Activated B cell treated with CpG ODN at 0.5 μM for 24 hours (primary cell): ENCODE data around the gene CTBS. TPM values are rescaled to one million over a fixed set of nuclear protein-coding genes. Genes with fewer than 3 reads are reported as not detected.

ENCODE experiments used
- ATAC-seq: fragments of 200-7000 bp; cut with Tn5 transposase; one replicate; pipeline ENCODE4 v1.10.0; 2021; ENCODE audit warnings: low read depth, mild to moderate bottlenecking, moderate library complexity
- CTCF ChIA-PET: fragments of 350-600 bp; sonication (Branson Sonifier 250); formaldehyde crosslinking; loops from one replicate; lab custom pipeline; 2021; ENCODE audit warnings: antibody characterized with exemption; lab: Charles Lee
- POLR2A ChIA-PET: fragments of 350-600 bp; sonication (Branson Sonifier 250); formaldehyde crosslinking; loops from one replicate; lab custom pipeline; 2021; ENCODE audit warnings: antibody characterized with exemption; lab: Charles Lee
- DNase-seq: peaks from one replicate; pipeline ENCODE4 v3.0.0; 2022
- H3K27ac Mint-ChIP-seq: one replicate; pipeline ENCODE4 v1.8.0; 2020; ENCODE audit warnings: mixed read lengths
- H3K27me3 Mint-ChIP-seq: one replicate; pipeline ENCODE4 v1.8.0; 2021; ENCODE audit warnings: mixed read lengths
- H3K36me3 Mint-ChIP-seq: one replicate; pipeline ENCODE4 v1.8.0; 2021; ENCODE audit warnings: low read depth, mixed read lengths
- H3K4me1 Mint-ChIP-seq: one replicate; pipeline ENCODE4 v1.8.0; 2021; ENCODE audit warnings: mixed read lengths
- H3K4me3 Mint-ChIP-seq: one replicate; pipeline ENCODE4 v1.8.0; 2020; ENCODE audit warnings: mild to moderate bottlenecking, mixed read lengths
- H3K9me3 Mint-ChIP-seq: one replicate; pipeline ENCODE4 v1.8.0; 2020; ENCODE audit warnings: mixed read lengths
- CTCF ChIP-seq: fragments of 200-600 bp; IDR thresholded peaks from one replicate; pipeline ENCODE4 v1.8.0; 2022; ENCODE audit warnings: antibody characterized with exemption, mild to moderate bottlenecking
- intact Hi-C: fragments of 100-400 bp; cut with micrococcal nuclease; formaldehyde crosslinking; loops from one replicate; pipeline ENCODE4 v1.15.1; 2024
- total RNA-seq: library from RNA; stranded (reverse); gene quantifications from 2 replicates; pipeline ENCODE4 v1.2.3, GENCODE V29; 2022

The CTBS gene
- total RNA-seq, 1 donor from 2014 or later = 13.2 TPM

GRCh38 chr1:84538599-84538998, 35.6 kb downstream of the CTBS start:
- intact Hi-C loops = no loop called here
- CTCF ChIA-PET = no interaction called here
- Mint-ChIP-seq H3K9me3 (no peaks in the 10 kb centered on the region), H3K4me3 (no peak overlapping the region), H3K27ac (no peak overlapping the region), H3K27me3 (no peaks in the 10 kb centered on the region), H3K36me3 (peaks cover 29% of the 10 kb centered on the region), H3K4me1 (peaks cover 4% of the 10 kb centered on the region)
- POLR2A ChIA-PET = no interaction called here
- DNase-seq (no peak), ATAC-seq (no peak)
- no peak for TF ChIP-seq CTCF

- CTCF ChIA-PET = no interaction called here
- no peak overlapping the region for H3K27ac Mint-ChIP-seq
- DNase-seq (no peak), ATAC-seq (no peak)
- no peaks in the 10 kb centered on the region for H3K4me1 Mint-ChIP-seq
- intact Hi-C loops = no loop called here
- no peak overlapping the region for H3K4me3 Mint-ChIP-seq
- peaks cover 9% of the 10 kb centered on the region for H3K36me3 Mint-ChIP-seq
- H3K27me3 Mint-ChIP-seq = no peaks in the 10 kb centered on the region
- POLR2A ChIA-PET = interaction anchor here (1.5 kb wide), 1 partner anchor 20 kb away, joined by 5 read pairs; the partner anchor contains the start of genes GNG5 and SPATA1
- H3K9me3 Mint-ChIP-seq = no peaks in the 10 kb centered on the region
- no peak for TF ChIP-seq CTCF
Measured at GRCh38 chr1:84525779-84526178, 48.5 kb downstream of the CTBS start.

- Mint-ChIP-seq H3K27ac (no peak overlapping the region), H3K36me3 (peaks cover 4% of the 10 kb centered on the region), H3K27me3 (no peaks in the 10 kb centered on the region), H3K4me3 (no peak overlapping the region), H3K4me1 (no peaks in the 10 kb centered on the region), H3K9me3 (no peaks in the 10 kb centered on the region)
- CTCF ChIA-PET = no interaction called here
- ATAC-seq (no peak), DNase-seq (no peak)
- POLR2A ChIA-PET = no interaction called here
- no peak for TF ChIP-seq CTCF
- intact Hi-C loops = no loop called here
Measured at GRCh38 chr1:84524590-84524989, 49.6 kb downstream of the CTBS start.

GRCh38 chr1:84510668-84511067, 63.6 kb downstream of the CTBS start:
- ATAC-seq (no peak), DNase-seq (no peak)
- ChIA-PET CTCF (no interaction called here), POLR2A (no interaction called here)
- intact Hi-C loops = no loop called here
- no peak for TF ChIP-seq CTCF
- H3K4me3 Mint-ChIP-seq = no peak overlapping the region
- H3K36me3 Mint-ChIP-seq = peaks cover 10% of the 10 kb centered on the region
- H3K9me3 Mint-ChIP-seq = peaks cover 5% of the 10 kb centered on the region
- no peak overlapping the region for H3K27ac Mint-ChIP-seq
- H3K4me1 Mint-ChIP-seq = peaks cover 5% of the 10 kb centered on the region
- no peaks in the 10 kb centered on the region for H3K27me3 Mint-ChIP-seq

- Mint-ChIP-seq H3K4me1 (peaks cover 7% of the 10 kb centered on the region), H3K9me3 (peaks cover 5% of the 10 kb centered on the region), H3K27me3 (no peaks in the 10 kb centered on the region), H3K36me3 (peaks cover 15% of the 10 kb centered on the region), H3K27ac (no peak overlapping the region), H3K4me3 (no peak overlapping the region)
- TF ChIP-seq CTCF = no peak
- ATAC-seq (no peak), DNase-seq (no peak)
- POLR2A ChIA-PET = no interaction called here
- intact Hi-C loops = no loop called here
- CTCF ChIA-PET = no interaction called here
Measured at GRCh38 chr1:84510165-84510564, 64.1 kb downstream of the CTBS start.
